GM18526 (cell line): ENCODE measurements around the gene TRIP13.

Source experiments
- POLR2A ChIP-seq: IDR thresholded peaks from 3 replicates; pipeline ENCODE4 v1.6.1; 2011; ENCODE audit not compliant: insufficient read length; ENCODE audit errors: extremely low read depth

The TRIP13 gene

GRCh38 chr5:909994-910768 lies 17.5 kb downstream of the TRIP13 start:
- TF ChIP-seq POLR2A: no peak

- TF ChIP-seq POLR2A: no peak
Measured at GRCh38 chr5:910769-911160, 18.1 kb downstream of the TRIP13 start.

GRCh38 chr5:911601-912000 lies 18.9 kb downstream of the TRIP13 start:
- no peak for TF ChIP-seq POLR2A

GRCh38 chr5:912280-913091 lies 19.8 kb downstream of the TRIP13 start:
- no peak for TF ChIP-seq POLR2A

- TF ChIP-seq POLR2A: no peak
Measured at GRCh38 chr5:914174-914573, 21.5 kb downstream of the TRIP13 start.

- no peak for TF ChIP-seq POLR2A
Measured at GRCh38 chr5:914612-915011, 21.9 kb downstream of the TRIP13 start.

GRCh38 chr5:915946-916345 lies 23.3 kb downstream of the TRIP13 start:
- TF ChIP-seq POLR2A: no peak

- TF ChIP-seq POLR2A: no peak
Measured at GRCh38 chr5:916441-917293, 24.0 kb downstream of the TRIP13 start.

- TF ChIP-seq POLR2A: no peak
Measured at GRCh38 chr5:919356-920000, 26.8 kb downstream of the TRIP13 start.

GRCh38 chr5:920321-920720 lies 27.6 kb downstream of the TRIP13 start:
- TF ChIP-seq POLR2A: no peak

- no peak for TF ChIP-seq POLR2A
Measured at GRCh38 chr5:921456-922435, 29.1 kb downstream of the TRIP13 start.

GRCh38 chr5:922436-923280 lies 30.0 kb downstream of the TRIP13 start:
- TF ChIP-seq POLR2A: no peak

GRCh38 chr5:923281-923873 lies 30.7 kb downstream of the TRIP13 start:
- TF ChIP-seq POLR2A: no peak
